Panc1 (cell line): ENCODE measurements around the gene MZT2B. TPM values are rescaled to one million over a fixed set of nuclear protein-coding genes. Genes with fewer than 3 reads are reported as not detected.
"Not testable (repeated sequence)": the region's sequence is repeated elsewhere in the genome, so short reads cannot be mapped to it uniquely, and the experiment has no call there.

ENCODE experiments used
- ATAC-seq: fragments of 200-7000 bp; cut with Tn5 transposase; 2 replicates; pipeline ENCODE4 v1.9.1; 2020; ENCODE audit warnings: mild to moderate bottlenecking, moderate library complexity
- BruUV-seq: library from RNA; stranded (reverse); fragments of 400-500 nt; replicated peaks from 2 replicates; lab custom pipeline; 2021; lab: Mats Ljungman, UMichigan
- CTCF ChIA-PET: fragments of 300-600 bp; sonication (Branson Sonifier 250); formaldehyde crosslinking; loops from one replicate; lab custom pipeline; 2022; ENCODE audit warnings: antibody characterized with exemption; lab: Charles Lee
- POLR2A ChIA-PET: fragments of 300-600 bp; sonication (Branson Sonifier 250); formaldehyde crosslinking; loops from one replicate; lab custom pipeline; 2022; ENCODE audit warnings: antibody characterized with exemption; lab: Charles Lee
- DNase-seq: peaks from one replicate; pipeline ENCODE4 v3.0.0-alpha.2; 2010; ENCODE audit warnings: low read depth, low spot score
- H3K27ac ChIP-seq: 2 replicates; pipeline ENCODE4 v1.5.1; 2011; ENCODE audit warnings: mild to moderate bottlenecking, low read length, inconsistent platforms
- H3K27me3 ChIP-seq: fragments of 200-500 bp; sonication (Bioruptor generic); 2 replicates; pipeline ENCODE4 v1.6.0; 2014; ENCODE audit warnings: low read length, inconsistent platforms; ENCODE audit not compliant: control insufficient read depth, insufficient read depth
- H3K36me3 ChIP-seq: fragments of 200-500 bp; sonication (Bioruptor generic); 2 replicates; pipeline ENCODE4 v1.5.1; 2014; ENCODE audit warnings: inconsistent platforms, mild to moderate bottlenecking, low read length, moderate library complexity; ENCODE audit not compliant: control insufficient read depth, insufficient read depth
- H3K4me1 ChIP-seq: 2 replicates; pipeline ENCODE4 v1.5.1; 2011; ENCODE audit warnings: inconsistent platforms, mild to moderate bottlenecking, low read length, moderate library complexity; ENCODE audit not compliant: control insufficient read depth, insufficient read depth
- H3K4me3 ChIP-seq, 2 experiments: 2 replicates each; pipeline ENCODE4 v1.5.1; 2011 to 2012; ENCODE audit warnings: low read depth in 2 of 2, low read length in 2 of 2, mild to moderate bottlenecking in 2 of 2, inconsistent platforms in 1 of 2, moderate library complexity in 1 of 2
- H3K9me3 ChIP-seq: fragments of 200-500 bp; sonication (Bioruptor generic); 2 replicates; pipeline ENCODE4 v1.5.1; 2014; ENCODE audit warnings: low read depth, mild to moderate bottlenecking, inconsistent platforms, low read length, moderate library complexity; ENCODE audit not compliant: control insufficient read depth, insufficient read depth
- CTCF ChIP-seq: fragments of 450-650 bp; IDR thresholded peaks from 2 replicates; pipeline ENCODE4 v1.5.1; 2017; ENCODE audit warnings: mild to moderate bottlenecking
- POLR2AphosphoS5 ChIP-seq: IDR thresholded peaks from 2 replicates; pipeline ENCODE4 v1.6.1; 2012; ENCODE audit warnings: mild to moderate bottlenecking, low read depth, low read length, moderate library complexity
- REST ChIP-seq, 2 experiments: IDR thresholded peaks; 2 replicates each; pipeline ENCODE4 v1.6.1; 2011 to 2012; ENCODE audit warnings: low read depth in 2 of 2, control low read depth in 1 of 2, low read length in 1 of 2, mild to moderate bottlenecking in 1 of 2, moderate library complexity in 1 of 2; ENCODE audit not compliant: insufficient read depth in 1 of 2
- SIN3A ChIP-seq: IDR thresholded peaks from 2 replicates; pipeline ENCODE4 v1.6.1; 2012; ENCODE audit warnings: low read depth, mild to moderate bottlenecking, low read length, moderate library complexity, borderline replicate concordance; ENCODE audit not compliant: insufficient read depth
- TCF7L2 ChIP-seq: IDR thresholded peaks from 2 replicates; pipeline ENCODE4 v1.6.1; 2011; ENCODE audit warnings: mild to moderate bottlenecking, low read depth, low read length, inconsistent platforms
- in situ Hi-C: cut with HindIII; loops from 2 replicates; pipeline ENCODE4 v1.10.0; 2016; ENCODE audit warnings: low sequenced_read_pairs, low pct_unique_long_range_greater_than_20kb
- intact Hi-C: fragments of 100-400 bp; cut with micrococcal nuclease; formaldehyde crosslinking; loops from one replicate; pipeline ENCODE4 v1.10.0; 2022; ENCODE audit not compliant: unreplicated experiment
- total RNA-seq: library from RNA; stranded (reverse); gene quantifications from one replicate; pipeline ENCODE4 v1.2.1, GENCODE V29; 2021; ENCODE audit not compliant: unreplicated experiment

Gene MZT2B
- total RNA-seq, 1 experiment from 2014 or later: 305 TPM

- ATAC-seq (no peak), DNase-seq (no peak)
- Histone ChIP-seq H3K4me3 (no peak overlapping the region), H3K27me3 (no peaks in the 10 kb centered on the region), H3K27ac (no peak overlapping the region), H3K4me1 (no peaks in the 10 kb centered on the region), H3K36me3 (no peaks in the 10 kb centered on the region), H3K9me3 (no peaks in the 10 kb centered on the region)
- TF ChIP-seq SIN3A: no peak
- TF ChIP-seq CTCF: no peak
- no peak for TF ChIP-seq TCF7L2
- no peak for TF ChIP-seq POLR2AphosphoS5
- TF ChIP-seq REST (IDR thresholded peaks at IDR 0.05; ENCODE audit: insufficient read depth in 1 of 2, low read depth in 2 of 2, low read length in 1 of 2): no peak
- intact Hi-C loops (loop anchor here (10.0 kb wide), 1 partner anchor 182 kb away; no protein-coding TSS in a partner anchor), in situ Hi-C loops (no loop called here)
- no TSS peak for BruUV-seq
- ChIA-PET CTCF (interaction anchor here (0.6 kb wide), 1 partner anchor 152 kb away, joined by 3 read pairs; no protein-coding TSS in a partner anchor), POLR2A (no interaction called here)
These were observed 29.1 kb upstream of the MZT2B start for GRCh38 chr2:130152816-130153595.

- POLR2A ChIA-PET, H3K4me1 ChIP-seq, BruUV-seq, DNase-seq, H3K27ac ChIP-seq, ATAC-seq, H3K4me3 ChIP-seq, H3K9me3 ChIP-seq, H3K27me3 ChIP-seq, in situ Hi-C loops, H3K36me3 ChIP-seq: not testable (repeated sequence)
- CTCF ChIA-PET: interaction anchor here (0.6 kb wide), 1 partner anchor 151 kb away, joined by 3 read pairs; no protein-coding TSS in a partner anchor
- intact Hi-C loops: loop anchor here (10.0 kb wide), 1 partner anchor 181 kb away; no protein-coding TSS in a partner anchor
These were observed 28.2 kb upstream of the MZT2B start for GRCh38 chr2:130153721-130154422.

- in situ Hi-C loops: not testable (repeated sequence)
These were observed 27.7 kb upstream of the MZT2B start for GRCh38 chr2:130154423-130154770.

More at GRCh38 chr2:130154423-130154770, 27.7 kb upstream of the MZT2B start:
- CTCF ChIA-PET, H3K9me3 ChIP-seq, H3K4me1 ChIP-seq, POLR2A ChIA-PET, H3K4me3 ChIP-seq, H3K27me3 ChIP-seq, BruUV-seq, ATAC-seq, H3K36me3 ChIP-seq, H3K27ac ChIP-seq, DNase-seq: not testable (repeated sequence)
- intact Hi-C loops: loop anchor here (10.0 kb wide), 1 partner anchor 180 kb away; no protein-coding TSS in a partner anchor
